Measurements from ENCODE around the gene PLA2G2D.

The PLA2G2D gene

GRCh38 chr1:20072771-20073170 is 46.6 kb downstream of the PLA2G2D start (continued):
- no peak for TF ChIP-seq ZNF639 (tag by site-specific recombination; IDR thresholded peaks at IDR 0.05)
- no peak for TF ChIP-seq ZNF2 (tag by site-specific recombination; IDR thresholded peaks at IDR 0.05)
- no peak for TF ChIP-seq ZSCAN23 (tag by site-specific recombination; IDR thresholded peaks at IDR 0.05)
- TF ChIP-seq ZNF670 (tag by site-specific recombination; IDR thresholded peaks at IDR 0.05; ENCODE audit: low read depth) = no peak
- TF ChIP-seq KLF17 (tag by site-specific recombination; IDR thresholded peaks at IDR 0.05) = no peak
- TF ChIP-seq ZNF16 (tag by site-specific recombination; IDR thresholded peaks at IDR 0.05; ENCODE audit: low read depth) = no peak
- no peak for TF ChIP-seq ZNF837 (tag by site-specific recombination; IDR thresholded peaks at IDR 0.05)
- TF ChIP-seq ZNF404 (tag by site-specific recombination; IDR thresholded peaks at IDR 0.05) = no peak
- no peak for TF ChIP-seq PATZ1 (tag by site-specific recombination; IDR thresholded peaks at IDR 0.05)
- no peak for TF ChIP-seq ZNF223 (tag by site-specific recombination; IDR thresholded peaks at IDR 0.05)

GRCh38 chr1:20071416-20071815 is 47.9 kb downstream of the PLA2G2D start:
- Histone ChIP-seq H3K27ac (ENCODE audit: extremely low read depth, low read depth, low read length) (no peak overlapping the region), H3K4me3 (ENCODE audit: low read depth, low read length) (no peak overlapping the region), H3K9me3 (ENCODE audit: control insufficient read depth, insufficient read depth, low read depth, low read length) (no peaks in the 10 kb centered on the region), H3K4me1 (ENCODE audit: control insufficient read depth, insufficient read depth, low read length) (no peaks in the 10 kb centered on the region), H3K36me3 (ENCODE audit: control insufficient read depth in 2 of 2, insufficient read depth in 1 of 2, low read length in 2 of 2) (no peaks in the 10 kb centered on the region)
- TF ChIP-seq ZBTB7A (tag by site-specific recombination; IDR thresholded peaks at IDR 0.05; ENCODE audit: low read depth) = no peak
- TF ChIP-seq ZNF416 (tag by site-specific recombination; IDR thresholded peaks at IDR 0.05) = no peak
- no peak for TF ChIP-seq ZNF558 (tag by site-specific recombination; IDR thresholded peaks at IDR 0.05)
- TF ChIP-seq SP7 (tag by site-specific recombination; IDR thresholded peaks at IDR 0.05) = no peak
- TF ChIP-seq ZNF792 (tag by site-specific recombination; IDR thresholded peaks at IDR 0.05) = no peak
- TF ChIP-seq ZNF549 (tag by site-specific recombination; IDR thresholded peaks at IDR 0.05) = no peak
- TF ChIP-seq ZNF76 (tag by site-specific recombination; IDR thresholded peaks at IDR 0.05; ENCODE audit: borderline replicate concordance, low read depth) = no peak
- ChIA-PET CTCF (no interaction called here), POLR2A (no interaction called here)

GRCh38 chr1:20070357-20070756 is 49.0 kb downstream of the PLA2G2D start:
- no peak overlapping the region for H3K4me3 ChIP-seq (ENCODE audit: low read depth, low read length)

More at GRCh38 chr1:20070357-20070756, 49.0 kb downstream of the PLA2G2D start:
- ChIA-PET POLR2A (no interaction called here), CTCF (no interaction called here)
- TF ChIP-seq PRDM10 (tag by site-specific recombination; IDR thresholded peaks at IDR 0.05) (no peak), ZNF623 (tag by site-specific recombination; IDR thresholded peaks at IDR 0.05) (no peak), ZNF175 (tag by site-specific recombination; IDR thresholded peaks at IDR 0.05) (no peak), ZBTB8A (tag by site-specific recombination; IDR thresholded peaks at IDR 0.05) (no peak), PRDM6 (tag by site-specific recombination; IDR thresholded peaks at IDR 0.05) (no peak), ZNF280C (tag by site-specific recombination; IDR thresholded peaks at IDR 0.05) (no peak), BCL11A (tag by site-specific recombination; IDR thresholded peaks at IDR 0.05; ENCODE audit: low read depth) (no peak)
- H3K36me3 ChIP-seq (ENCODE audit: control insufficient read depth in 2 of 2, insufficient read depth in 1 of 2, low read length in 2 of 2) = no peaks in the 10 kb centered on the region
- no peak overlapping the region for H3K27ac ChIP-seq (ENCODE audit: extremely low read depth, low read depth, low read length)
- no peaks in the 10 kb centered on the region for H3K4me1 ChIP-seq (ENCODE audit: control insufficient read depth, insufficient read depth, low read length)
- H3K9me3 ChIP-seq (ENCODE audit: control insufficient read depth, insufficient read depth, low read depth, low read length) = no peaks in the 10 kb centered on the region

All from HEK293 (cell line).